Natural killer cell treated with Interleukin-12 subunit alpha and Interleukin-12 subunit beta and Interleukin-15 and Interleukin-18, amount 100 ng/mL, for 72 hours (primary cell): ENCODE data around the gene GALNTL6. TPM values are rescaled to one million over a fixed set of nuclear protein-coding genes. Genes with fewer than 3 reads are reported as not detected.

Source experiments
- ATAC-seq, 2 donors: fragments of 150-1000 bp; cut with Tn5 transposase in 1 of 2; sonication (Bioruptor Pico), chemical (Tn5 transposase) in 1 of 2; 2 replicates each; pipeline ENCODE4 v1.10.0; 2021
- DNase-seq: peaks from one replicate; pipeline ENCODE4 v3.0.0; 2022; ENCODE audit warnings: low spot score
- H3K27ac Mint-ChIP-seq, 2 donors: 1 replicate in 1 of 2; 2 replicates in 1 of 2; pipeline ENCODE4 v1.8.0; 2022; ENCODE audit warnings: mixed read lengths in 2 of 2, mild to moderate bottlenecking in 1 of 2, moderate library complexity in 1 of 2
- H3K27me3 Mint-ChIP-seq, 2 donors: 1 replicate in 1 of 2; 2 replicates in 1 of 2; pipeline ENCODE4 v1.8.0; 2022; ENCODE audit warnings: mixed read lengths in 2 of 2
- H3K36me3 Mint-ChIP-seq: one replicate; pipeline ENCODE4 v1.8.0; 2022; ENCODE audit warnings: mixed read lengths
- H3K4me1 Mint-ChIP-seq, 2 donors: 1 replicate in 1 of 2; 2 replicates in 1 of 2; pipeline ENCODE4 v1.8.0; 2022; ENCODE audit warnings: low read depth in 2 of 2, mixed read lengths in 2 of 2, mild to moderate bottlenecking in 1 of 2
- H3K4me3 Mint-ChIP-seq: one replicate; pipeline ENCODE4 v1.8.0; 2022; ENCODE audit warnings: mixed read lengths
- H3K9me3 Mint-ChIP-seq: 2 replicates; pipeline ENCODE4 v1.8.0; 2022; ENCODE audit warnings: mixed read lengths
- total RNA-seq, 2 donors: library from RNA; stranded (reverse); gene quantifications; one replicate each; pipeline ENCODE4 v1.2.3, GENCODE V29; 2022

Gene GALNTL6
- total RNA-seq, 2 donors from 2014 or later: not detected

- DNase-seq: no peak
- ATAC-seq: no peak
- Mint-ChIP-seq H3K36me3 (peaks cover 17% of the 10 kb centered on the region), H3K4me3 (no peak overlapping the region), H3K27ac (no peak overlapping the region), H3K4me1 (no peaks in the 10 kb centered on the region), H3K9me3 (peaks cover 26% of the 10 kb centered on the region), H3K27me3 (no peaks in the 10 kb centered on the region)
Measured at GRCh38 chr4:171983935-171984805, 171.0 kb downstream of the GALNTL6 start.

GRCh38 chr4:171985129-171985528, 171.9 kb downstream of the GALNTL6 start:
- H3K4me3 Mint-ChIP-seq: no peak overlapping the region
- ATAC-seq (no peak), DNase-seq (no peak)
- no peak overlapping the region for H3K27ac Mint-ChIP-seq
- H3K9me3 Mint-ChIP-seq: peaks cover 26% of the 10 kb centered on the region
- no peaks in the 10 kb centered on the region for H3K4me1 Mint-ChIP-seq
- H3K27me3 Mint-ChIP-seq: no peaks in the 10 kb centered on the region
- H3K36me3 Mint-ChIP-seq: peaks cover 17% of the 10 kb centered on the region

- DNase-seq (no peak), ATAC-seq (no peak)
- Mint-ChIP-seq H3K36me3 (peaks cover 11% of the 10 kb centered on the region), H3K4me1 (no peaks in the 10 kb centered on the region), H3K27me3 (no peaks in the 10 kb centered on the region), H3K4me3 (no peak overlapping the region), H3K9me3 (peaks cover 10% of the 10 kb centered on the region), H3K27ac (no peak overlapping the region)
Measured at GRCh38 chr4:171993247-171993646, 180.0 kb downstream of the GALNTL6 start.

- ATAC-seq: no peak
Measured at GRCh38 chr4:172007889-172008288, 194.7 kb downstream of the GALNTL6 start.

GRCh38 chr4:172009446-172010230, 196.4 kb downstream of the GALNTL6 start:
- H3K9me3 Mint-ChIP-seq: peaks cover 14% of the 10 kb centered on the region
- no peaks in the 10 kb centered on the region for H3K4me1 Mint-ChIP-seq
- H3K27ac Mint-ChIP-seq: no peak overlapping the region
- no peak for DNase-seq
- no peak for ATAC-seq
- H3K4me3 Mint-ChIP-seq: no peak overlapping the region
- no peaks in the 10 kb centered on the region for H3K27me3 Mint-ChIP-seq
- H3K36me3 Mint-ChIP-seq: no peaks in the 10 kb centered on the region

More at GRCh38 chr4:172007889-172008288, 194.7 kb downstream of the GALNTL6 start:
- Mint-ChIP-seq H3K27me3 (no peaks in the 10 kb centered on the region), H3K4me1 (no peaks in the 10 kb centered on the region), H3K36me3 (no peaks in the 10 kb centered on the region), H3K4me3 (no peak overlapping the region), H3K27ac (no peak overlapping the region), H3K9me3 (peaks cover 6% of the 10 kb centered on the region)
- DNase-seq: no peak

GRCh38 chr4:172011196-172011595, 198.0 kb downstream of the GALNTL6 start:
- peaks cover 22% of the 10 kb centered on the region for H3K9me3 Mint-ChIP-seq
- ATAC-seq: no peak
- H3K36me3 Mint-ChIP-seq: no peaks in the 10 kb centered on the region
- H3K4me3 Mint-ChIP-seq: no peak overlapping the region
- no peaks in the 10 kb centered on the region for H3K4me1 Mint-ChIP-seq
- no peak for DNase-seq
- H3K27me3 Mint-ChIP-seq: no peaks in the 10 kb centered on the region
- H3K27ac Mint-ChIP-seq: no peak overlapping the region

- Mint-ChIP-seq H3K27me3 (no peaks in the 10 kb centered on the region), H3K4me1 (no peaks in the 10 kb centered on the region), H3K9me3 (peaks cover 37% of the 10 kb centered on the region), H3K4me3 (no peak overlapping the region), H3K27ac (no peak overlapping the region), H3K36me3 (peaks cover 8% of the 10 kb centered on the region)
- DNase-seq (no peak), ATAC-seq (no peak)
Measured at GRCh38 chr4:172018358-172018757, 205.2 kb downstream of the GALNTL6 start.

- Mint-ChIP-seq H3K27me3 (no peaks in the 10 kb centered on the region), H3K9me3 (peaks cover 8% of the 10 kb centered on the region)
Measured at GRCh38 chr4:172035562-172035961, 222.4 kb downstream of the GALNTL6 start.

GRCh38 chr4:172040766-172041165, 227.6 kb downstream of the GALNTL6 start:
- H3K27ac Mint-ChIP-seq: no peak overlapping the region
- H3K4me1 Mint-ChIP-seq: no peaks in the 10 kb centered on the region
- no peak for ATAC-seq
- no peak overlapping the region for H3K4me3 Mint-ChIP-seq
- DNase-seq: no peak
- peaks cover 10% of the 10 kb centered on the region for H3K9me3 Mint-ChIP-seq
- no peaks in the 10 kb centered on the region for H3K27me3 Mint-ChIP-seq
- no peaks in the 10 kb centered on the region for H3K36me3 Mint-ChIP-seq

More at GRCh38 chr4:172035562-172035961, 222.4 kb downstream of the GALNTL6 start:
- H3K4me1 Mint-ChIP-seq: no peaks in the 10 kb centered on the region
- H3K4me3 Mint-ChIP-seq: no peak overlapping the region
- no peak for ATAC-seq
- H3K27ac Mint-ChIP-seq: no peak overlapping the region
- no peaks in the 10 kb centered on the region for H3K36me3 Mint-ChIP-seq
- DNase-seq: no peak

- H3K4me1 Mint-ChIP-seq: no peaks in the 10 kb centered on the region
- DNase-seq: no peak
- H3K27ac Mint-ChIP-seq: no peak overlapping the region
- H3K27me3 Mint-ChIP-seq: no peaks in the 10 kb centered on the region
- peaks cover 10% of the 10 kb centered on the region for H3K9me3 Mint-ChIP-seq
- H3K36me3 Mint-ChIP-seq: no peaks in the 10 kb centered on the region
- ATAC-seq: no peak
- H3K4me3 Mint-ChIP-seq: no peak overlapping the region
Measured at GRCh38 chr4:172042714-172043114, 229.5 kb downstream of the GALNTL6 start.

- ATAC-seq (no peak), DNase-seq (no peak)
- Mint-ChIP-seq H3K27me3 (no peaks in the 10 kb centered on the region), H3K4me1 (no peaks in the 10 kb centered on the region), H3K27ac (no peak overlapping the region), H3K36me3 (no peaks in the 10 kb centered on the region), H3K4me3 (no peak overlapping the region), H3K9me3 (peaks cover 13% of the 10 kb centered on the region)
Measured at GRCh38 chr4:172045981-172046380, 232.8 kb downstream of the GALNTL6 start.

GRCh38 chr4:172048666-172049065, 235.5 kb downstream of the GALNTL6 start:
- ATAC-seq (no peak), DNase-seq (no peak)
- Mint-ChIP-seq H3K4me3 (no peak overlapping the region), H3K27me3 (no peaks in the 10 kb centered on the region), H3K27ac (no peak overlapping the region), H3K9me3 (peaks cover 13% of the 10 kb centered on the region), H3K4me1 (no peaks in the 10 kb centered on the region), H3K36me3 (no peaks in the 10 kb centered on the region)

- no peak for DNase-seq
- H3K27ac Mint-ChIP-seq: no peak overlapping the region
- ATAC-seq: no peak
- no peak overlapping the region for H3K4me3 Mint-ChIP-seq
- H3K27me3 Mint-ChIP-seq: no peaks in the 10 kb centered on the region
- H3K36me3 Mint-ChIP-seq: no peaks in the 10 kb centered on the region
- peaks cover 11% of the 10 kb centered on the region for H3K9me3 Mint-ChIP-seq
- no peaks in the 10 kb centered on the region for H3K4me1 Mint-ChIP-seq
Measured at GRCh38 chr4:172050911-172051310, 237.7 kb downstream of the GALNTL6 start.

GRCh38 chr4:172055046-172055445, 241.8 kb downstream of the GALNTL6 start:
- peaks cover 9% of the 10 kb centered on the region for H3K9me3 Mint-ChIP-seq
- H3K36me3 Mint-ChIP-seq: no peaks in the 10 kb centered on the region
- H3K4me1 Mint-ChIP-seq: no peaks in the 10 kb centered on the region
- no peaks in the 10 kb centered on the region for H3K27me3 Mint-ChIP-seq
- no peak overlapping the region for H3K4me3 Mint-ChIP-seq
- no peak overlapping the region for H3K27ac Mint-ChIP-seq
- ATAC-seq: no peak
- no peak for DNase-seq
